Fibroblast of mammary gland (primary cell): Measurements from ENCODE around the gene RPS6KA4.
"Not testable (repeated sequence)": the region's sequence is repeated elsewhere in the genome, so short reads cannot be mapped to it uniquely, and the experiment has no call there.

Source experiments
- DNase-seq: peaks from one replicate; pipeline ENCODE4 v3.0.0-alpha.2; 2010; ENCODE audit warnings: low read depth
- H3K4me3 ChIP-seq: 2 replicates; pipeline ENCODE4 v1.5.1; 2011; ENCODE audit warnings: low read depth, mild to moderate bottlenecking, low read length, moderate library complexity; ENCODE audit not compliant: control insufficient read depth
- CTCF ChIP-seq: conservative IDR thresholded peaks from 2 replicates; pipeline ENCODE4 v1.5.1; 2011; ENCODE audit warnings: low read depth, low read length, inconsistent platforms; ENCODE audit not compliant: control insufficient read depth, insufficient read depth

Gene RPS6KA4

GRCh38 chr11:64358907-64359711, at the start of gene RPS6KA4:
RPS6KA4 (plus strand) TSS chr11:64359162; CDS start chr11:64359236, 74 bp downstream.
- peak within 1 kb of the TSS; percentile 80 for H3K4me3 ChIP-seq
- DNase-seq = peak; percentile 42
- no peak for TF ChIP-seq CTCF

- DNase-seq = no peak
- no peak overlapping the region for H3K4me3 ChIP-seq
- TF ChIP-seq CTCF = no peak
These were observed 46.0 kb upstream of the RPS6KA4 start for GRCh38 chr11:64312947-64313346.

- TF ChIP-seq CTCF = no peak
- peak; percentile 72 for DNase-seq
These were observed 45.3 kb upstream of the RPS6KA4 start for GRCh38 chr11:64313491-64314145.

DNA sequence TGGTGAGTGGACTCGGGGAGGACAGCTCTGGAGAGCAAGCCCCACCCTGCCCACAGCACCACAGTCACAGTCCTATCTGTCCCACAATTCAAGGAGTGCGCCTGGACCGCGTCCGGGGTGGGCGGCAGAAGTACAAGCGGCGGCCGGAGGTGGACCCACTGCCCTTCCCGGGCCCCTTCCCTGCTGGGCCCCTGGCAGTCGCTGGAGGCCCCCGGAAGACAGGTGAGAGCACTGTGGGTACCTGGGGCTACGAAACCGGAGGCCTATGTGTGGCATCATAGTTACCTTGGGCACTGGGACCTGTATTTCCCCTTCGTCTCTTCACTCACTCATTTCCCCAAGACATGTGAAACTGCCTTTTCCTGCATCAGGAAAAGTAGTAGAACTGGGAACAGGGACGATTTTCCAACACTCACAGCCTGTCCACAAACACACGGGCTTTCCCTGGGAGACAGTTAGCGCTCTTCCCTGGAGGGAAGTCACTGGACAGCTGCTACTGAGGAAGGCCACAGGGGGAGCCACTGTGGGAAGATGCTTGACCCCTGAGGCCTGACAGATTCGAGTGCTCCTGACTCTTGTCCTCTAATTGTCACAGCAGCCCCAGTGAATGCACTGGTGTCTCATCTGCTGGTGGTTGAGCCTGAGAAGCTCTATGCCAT, 44.7 kb upstream of the RPS6KA4 start:
- peak overlapping the region; percentile 12 for H3K4me3 ChIP-seq
- TF ChIP-seq CTCF = peak; percentile 28

More at GRCh38 chr11:64313491-64314145, 45.3 kb upstream of the RPS6KA4 start:
- H3K4me3 ChIP-seq = peak overlapping the region; percentile 19

GRCh38 chr11:64314805-64315561, 44.0 kb upstream of the RPS6KA4 start:
- DNase-seq = no peak
- H3K4me3 ChIP-seq = no peak overlapping the region
- TF ChIP-seq CTCF = no peak

More for the DNA sequence above, 44.7 kb upstream of the RPS6KA4 start:
- no peak for DNase-seq

- not testable (repeated sequence) for H3K4me3 ChIP-seq
These were observed 43.1 kb upstream of the RPS6KA4 start for GRCh38 chr11:64315667-64316526.

More at GRCh38 chr11:64315667-64316526, 43.1 kb upstream of the RPS6KA4 start:
- not testable (repeated sequence) for DNase-seq
